Measurements from ENCODE around the gene PMFBP1. TPM values are rescaled to one million over a fixed set of nuclear protein-coding genes. Genes with fewer than 3 reads are reported as not detected.

The PMFBP1 gene
- polyA plus RNA-seq, 1 of the 3 experiments (the other 2 are of a cell fraction), result 0.16 TPM

DNA sequence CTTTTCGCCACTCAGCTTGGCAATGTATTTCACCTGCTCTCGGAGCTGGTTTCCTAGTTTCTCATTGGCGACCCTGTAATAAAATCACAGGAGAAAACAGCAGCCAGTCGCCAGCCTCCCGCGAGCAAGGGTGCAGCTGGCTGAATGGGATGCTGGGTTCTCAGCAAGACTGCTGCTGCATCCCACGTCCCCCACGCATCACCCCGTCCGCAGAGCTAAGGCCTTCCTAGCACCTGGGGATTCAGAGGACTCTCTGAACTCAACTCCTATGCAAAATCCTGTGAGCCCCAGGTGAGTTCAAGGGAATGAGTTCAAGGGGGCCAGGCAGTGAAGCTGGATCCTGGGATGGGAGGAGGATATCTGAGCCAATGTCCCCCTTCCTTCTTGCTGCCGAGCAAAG, 49.0 kb downstream of the PMFBP1 start:
- Histone ChIP-seq H2AFZ (ENCODE audit: low read depth) (no peak overlapping the region), H3K4me1 (ENCODE audit: control insufficient read depth in 1 of 2, insufficient read depth in 2 of 2, low read depth in 1 of 2, low read length in 1 of 2) (peaks cover 0 to 7% of the 10 kb centered on the region in 2 experiments; a peak in 2 of 4 replicates), H3K9me3 (no peaks in the 10 kb centered on the region), H3K9ac (no peak overlapping the region), H3K27me3 (ENCODE audit: insufficient read depth) (no peaks in the 10 kb centered on the region), H3K9me2 (no peaks in the 10 kb centered on the region), H3K79me2 (ENCODE audit: insufficient read depth) (no peaks in the 10 kb centered on the region), H3K4me2 (no peak overlapping the region), H3K4me3 (ENCODE audit: low read depth in 2 of 2, low read length in 1 of 2) (no peak overlapping the region), H3K27ac (ENCODE audit: low read depth in 2 of 2, low read length in 1 of 2) (no peak overlapping the region), H4K20me1 (ENCODE audit: insufficient read depth) (no peaks in the 10 kb centered on the region), H3F3A (replicated peaks; ENCODE audit: insufficient read depth) (no peaks in the 10 kb centered on the region), H3K36me3 (replicated peaks in 1 of 2; ENCODE audit: control insufficient read depth in 1 of 2, insufficient read depth in 2 of 2, low read length in 1 of 2) (no peaks in the 10 kb centered on the region)
- ChIA-PET CTCF (interaction anchor here (0.6 to 4.0 kb wide), 4 partner anchors 10 to 412 kb away, joined by 3 to 32 read pairs (median 12); no protein-coding TSS in a partner anchor), POLR2A (no interaction called here)
- 97% methylated on average over 11 of the region's 11 CpGs for WGBS (ENCODE audit: low lambda C conversion rate)
- TF ChIP-seq CHD2 (IDR thresholded peaks at IDR 0.05; ENCODE audit: low read length, partially characterized antibody) (no peak), JUND (IDR thresholded peaks at IDR 0.05) (no peak), MAX (IDR thresholded peaks at IDR 0.05; ENCODE audit: low read depth) (no peak), FOXJ3 (CRISPR knock-in tag; IDR thresholded peaks at IDR 0.05) (no peak), NRF1 (IDR thresholded peaks at IDR 0.05; ENCODE audit: low read depth, low read length) (no peak), EZH2phosphoT487 (IDR thresholded peaks at IDR 0.05; ENCODE audit: borderline replicate concordance, low read depth) (no peak), EP300 (IDR thresholded peaks at IDR 0.05; ENCODE audit: borderline replicate concordance in 1 of 2, low read depth in 1 of 2, low read length in 1 of 2) (no peak), TAF1 (IDR thresholded peaks at IDR 0.05; ENCODE audit: borderline replicate concordance, low read depth, low read length) (no peak), MEF2A (IDR thresholded peaks at IDR 0.05; ENCODE audit: borderline replicate concordance, low read depth) (no peak), FOSL2 (IDR thresholded peaks at IDR 0.05; ENCODE audit: borderline replicate concordance, low read depth) (no peak), GABPA (IDR thresholded peaks at IDR 0.05; ENCODE audit: low read depth) (no peak), NFIC (IDR thresholded peaks at IDR 0.05; ENCODE audit: borderline replicate concordance) (no peak), YY1 (IDR thresholded peaks at IDR 0.05; ENCODE audit: low read depth) (no peak), SIN3A (IDR thresholded peaks at IDR 0.05; ENCODE audit: borderline replicate concordance, low read depth, low read length) (no peak), ZBTB33 (IDR thresholded peaks at IDR 0.05; ENCODE audit: borderline replicate concordance, low read depth) (no peak), GATA2 (CRISPR knock-in tag; IDR thresholded peaks at IDR 0.05) (no peak)
- no peak for DNase-seq

GRCh38 chr16:72122308-72122707, 49.6 kb downstream of the PMFBP1 start:
- H3F3A ChIP-seq (replicated peaks; ENCODE audit: insufficient read depth), result no peaks in the 10 kb centered on the region
- TF ChIP-seq ZBTB33 (IDR thresholded peaks at IDR 0.05; ENCODE audit: borderline replicate concordance, low read depth), result no peak
- TF ChIP-seq USF2 (IDR thresholded peaks at IDR 0.05; ENCODE audit: borderline replicate concordance, low read depth, low read length), result no peak
- TF ChIP-seq MXI1 (IDR thresholded peaks at IDR 0.05; ENCODE audit: low read depth, low read length), result no peak
- TF ChIP-seq MAX (IDR thresholded peaks at IDR 0.05; ENCODE audit: low read depth), result no peak
- no peak for TF ChIP-seq RCOR1 (IDR thresholded peaks at IDR 0.05; ENCODE audit: low read length)
- no peak for TF ChIP-seq JUND (IDR thresholded peaks at IDR 0.05)
- TF ChIP-seq GABPA (IDR thresholded peaks at IDR 0.05; ENCODE audit: low read depth), result no peak
- TF ChIP-seq CTCF (IDR thresholded peaks at IDR 0.05), result no peak
- TF ChIP-seq TCF12 (IDR thresholded peaks at IDR 0.05), result no peak
- no peak for TF ChIP-seq TAF1 (IDR thresholded peaks at IDR 0.05; ENCODE audit: borderline replicate concordance, low read depth, low read length)

More at GRCh38 chr16:72122308-72122707, 49.6 kb downstream of the PMFBP1 start:
- Histone ChIP-seq H3K4me3 (ENCODE audit: low read depth in 2 of 2, low read length in 1 of 2) (no peak overlapping the region), H3K4me2 (no peak overlapping the region), H4K20me1 (ENCODE audit: insufficient read depth) (no peaks in the 10 kb centered on the region), H3K27me3 (ENCODE audit: insufficient read depth) (no peaks in the 10 kb centered on the region), H3K27ac (ENCODE audit: low read depth in 2 of 2, low read length in 1 of 2) (no peak overlapping the region), H3K79me2 (ENCODE audit: insufficient read depth) (no peaks in the 10 kb centered on the region), H2AFZ (ENCODE audit: low read depth) (no peak overlapping the region), H3K9me2 (no peaks in the 10 kb centered on the region), H3K9me3 (no peaks in the 10 kb centered on the region), H3K4me1 (ENCODE audit: control insufficient read depth in 1 of 2, insufficient read depth in 2 of 2, low read depth in 1 of 2, low read length in 1 of 2) (peaks cover 0 to 9% of the 10 kb centered on the region in 2 experiments; a peak in 2 of 4 replicates), H3K9ac (no peak overlapping the region), H3K36me3 (replicated peaks in 1 of 2; ENCODE audit: control insufficient read depth in 1 of 2, insufficient read depth in 2 of 2, low read length in 1 of 2) (no peaks in the 10 kb centered on the region)
- 100% methylated on average over 2 of the region's 2 CpGs for WGBS (ENCODE audit: low lambda C conversion rate)
- DNase-seq, result no peak
- ChIA-PET POLR2A (no interaction called here), CTCF (interaction anchor here (0.6 to 1.8 kb wide), 3 partner anchors 345 to 1942 kb away, joined by 3 to 8 read pairs (median 3); no protein-coding TSS in a partner anchor)
